IMR-90 (cell line): ENCODE measurements around the gene IFNA1. TPM values are rescaled to one million over a fixed set of nuclear protein-coding genes. Genes with fewer than 3 reads are reported as not detected.

ENCODE experiments used
- ATAC-seq: fragments of 200-7000 bp; cut with Tn5 transposase; 2 replicates; pipeline ENCODE4 v1.9.1; 2020; ENCODE audit warnings: low read depth, mild to moderate bottlenecking, moderate library complexity
- BruUV-seq: library from RNA; stranded (reverse); fragments of 400-500 nt; replicated peaks from 2 replicates; lab custom pipeline; 2021; lab: Mats Ljungman, UMichigan
- CTCF ChIA-PET: fragments of 300-600 bp; formaldehyde crosslinking; extraction: SDS; loops from one replicate; lab custom pipeline; 2021; ENCODE audit warnings: antibody characterized with exemption; lab: Yijun Ruan, JAX
- POLR2A ChIA-PET: fragments of 300-600 bp; sonication (Branson Sonifier 250); formaldehyde crosslinking; loops from one replicate; lab custom pipeline; 2022; ENCODE audit warnings: antibody characterized with exemption; ENCODE audit not compliant: unreplicated experiment; lab: Charles Lee
- DNase-seq: peaks from one replicate; pipeline ENCODE4 v3.0.0; 2013
- H2AFZ ChIP-seq: replicated peaks from 2 replicates; pipeline ENCODE3; 2013; ENCODE audit warnings: low read length, mild to moderate bottlenecking; ENCODE audit not compliant: poor library complexity
- H2AK5ac ChIP-seq: 2 replicates; pipeline ENCODE4 v1.6.1; 2013; ENCODE audit warnings: low read depth, low read length, inconsistent platforms
- H2AK9ac ChIP-seq: replicated peaks from 2 replicates; pipeline ENCODE3; 2013; ENCODE audit warnings: mild to moderate bottlenecking, low read depth, low read length, moderate library complexity; ENCODE audit not compliant: poor library complexity
- H2BK120ac ChIP-seq: 2 replicates; pipeline ENCODE4 v1.6.1; 2013; ENCODE audit warnings: low read depth, low read length, inconsistent platforms
- H2BK15ac ChIP-seq: 3 replicates; pipeline ENCODE4 v1.6.1; 2013; ENCODE audit warnings: low read depth, low read length, inconsistent platforms
- H2BK20ac ChIP-seq: 2 replicates; pipeline ENCODE4 v1.6.1; 2013; ENCODE audit warnings: low read depth, mild to moderate bottlenecking, inconsistent platforms, low read length, moderate library complexity
- H2BK5ac ChIP-seq: 2 replicates; pipeline ENCODE4 v1.6.1; 2013; ENCODE audit warnings: mild to moderate bottlenecking, low read depth, low read length, inconsistent platforms; ENCODE audit not compliant: poor library complexity, severe bottlenecking
- H3K14ac ChIP-seq: replicated peaks from 2 replicates; pipeline ENCODE4 v1.6.1; 2013; ENCODE audit warnings: low read depth, low read length, inconsistent platforms
- H3K18ac ChIP-seq: 2 replicates; pipeline ENCODE4 v1.6.1; 2013; ENCODE audit warnings: low read depth, low read length, control low read depth
- H3K23ac ChIP-seq: 2 replicates; pipeline ENCODE4 v1.6.1; 2013; ENCODE audit warnings: low read depth, low read length, inconsistent platforms
- H3K27ac ChIP-seq: 2 replicates; pipeline ENCODE4 v1.5.1; 2013; ENCODE audit warnings: mild to moderate bottlenecking, control low read depth, low read length; ENCODE audit not compliant: insufficient read depth
- H3K27me3 ChIP-seq: 2 replicates; pipeline ENCODE4 v1.6.1; 2013; ENCODE audit warnings: low read length; ENCODE audit not compliant: control insufficient read depth, insufficient read depth
- H3K36me3 ChIP-seq: 2 replicates; pipeline ENCODE4 v1.6.1; 2013; ENCODE audit warnings: low read length, mixed read lengths; ENCODE audit not compliant: control insufficient read depth, insufficient read depth
- H3K4ac ChIP-seq: 2 replicates; pipeline ENCODE4 v1.6.1; 2013; ENCODE audit warnings: low read depth, low read length, inconsistent platforms
- H3K4me1 ChIP-seq: 2 replicates; pipeline ENCODE4 v1.6.1; 2013; ENCODE audit warnings: low read length, mixed read lengths; ENCODE audit not compliant: control insufficient read depth, insufficient read depth
- H3K4me2 ChIP-seq: 2 replicates; pipeline ENCODE4 v1.6.1; 2013; ENCODE audit warnings: low read depth, mild to moderate bottlenecking, control low read depth, low read length, moderate library complexity
- H3K4me3 ChIP-seq: 2 replicates; pipeline ENCODE4 v1.5.1; 2013; ENCODE audit warnings: low read depth, mild to moderate bottlenecking, control low read depth, low read length, moderate library complexity; ENCODE audit not compliant: insufficient read depth
- H3K56ac ChIP-seq: 2 replicates; pipeline ENCODE4 v1.6.1; 2013; ENCODE audit warnings: low read length, inconsistent platforms; ENCODE audit not compliant: insufficient read depth; ENCODE audit errors: extremely low read depth
- H3K79me1 ChIP-seq, 2 experiments: 2 replicates each; pipeline ENCODE4 v1.6.1; 2013; ENCODE audit warnings: low read length in 2 of 2, inconsistent platforms in 1 of 2, low read depth in 1 of 2
- H3K9ac ChIP-seq: 2 replicates; pipeline ENCODE4 v1.6.1; 2013; ENCODE audit warnings: low read depth, low read length, control low read depth
- H3K9me1 ChIP-seq: 2 replicates; pipeline ENCODE4 v1.6.1; 2013; ENCODE audit warnings: low read length, inconsistent platforms; ENCODE audit not compliant: insufficient read depth
- H3K9me3 ChIP-seq: 2 replicates; pipeline ENCODE4 v1.6.1; 2013; ENCODE audit warnings: low read length; ENCODE audit not compliant: control insufficient read depth, insufficient read depth
- H4K20me1 ChIP-seq: 2 replicates; pipeline ENCODE4 v1.6.1; 2013; ENCODE audit warnings: low read length, inconsistent platforms; ENCODE audit not compliant: insufficient read depth
- H4K5ac ChIP-seq: 2 replicates; pipeline ENCODE4 v1.6.1; 2013; ENCODE audit warnings: mild to moderate bottlenecking, low read depth, low read length, control low read depth
- H4K8ac ChIP-seq, 2 experiments: 2 replicates each; pipeline ENCODE4 v1.6.1; 2013; ENCODE audit warnings: low read depth in 2 of 2, low read length in 2 of 2, control low read depth in 1 of 2, inconsistent platforms in 1 of 2
- H4K91ac ChIP-seq: 2 replicates; pipeline ENCODE4 v1.6.1; 2013; ENCODE audit warnings: low read depth, low read length, inconsistent platforms; ENCODE audit not compliant: insufficient read depth
- CEBPB ChIP-seq: IDR thresholded peaks from 2 replicates; pipeline ENCODE4 v1.6.1; 2012; ENCODE audit warnings: low read depth, low read length, improper control_type of control experiment
- CHD1 ChIP-seq: IDR thresholded peaks from 2 replicates; pipeline ENCODE4 v1.6.1; 2012; ENCODE audit warnings: low read depth, low read length, improper control_type of control experiment
- MAFK ChIP-seq: IDR thresholded peaks from 2 replicates; pipeline ENCODE4 v1.6.1; 2012; ENCODE audit warnings: low read depth, low read length, improper control_type of control experiment
- MXI1 ChIP-seq: IDR thresholded peaks from 2 replicates; pipeline ENCODE4 v1.6.1; 2012; ENCODE audit warnings: low read depth, mild to moderate bottlenecking, low read length, moderate library complexity, borderline replicate concordance
- POLR2A ChIP-seq: IDR thresholded peaks from 2 replicates; pipeline ENCODE4 v1.6.1; 2012; ENCODE audit warnings: mild to moderate bottlenecking, low read depth, low read length
- RAD21 ChIP-seq: IDR thresholded peaks from 2 replicates; pipeline ENCODE4 v1.6.1; 2012; ENCODE audit warnings: low read length, improper control_type of control experiment
- RFX5 ChIP-seq: IDR thresholded peaks from 2 replicates; pipeline ENCODE4 v1.8.0; 2012; ENCODE audit warnings: low read depth, mild to moderate bottlenecking, low read length, moderate library complexity
- WGBS, 2 experiments: methylation state at CpG; one replicate each; pipeline versions ENCODE4 v1.1.5 to v1.1.7; 2013; ENCODE audit warnings: missing lambda C conversion rate in 2 of 2; ENCODE audit not compliant: insufficient read length in 1 of 2; ENCODE audit errors: extremely low coverage in 2 of 2; 5-methylcytosine and 5-hydroxymethylcytosine counted together
- dilution Hi-C: fragments of 300-500 bp; cut with HindIII; formaldehyde crosslinking; loops from one replicate; pipeline ENCODE4 v1.14.3; 2018; ENCODE audit warnings: low sequenced_read_pairs; ENCODE audit not compliant: unreplicated experiment
- in situ Hi-C: fragments of 300-500 bp; cut with MboI; formaldehyde crosslinking; loops from 3 replicates; pipeline ENCODE4 v1.14.3; 2019; ENCODE audit warnings: low sequenced_read_pairs, inconsistent platforms, mixed read lengths
- intact Hi-C: fragments of 100-400 bp; cut with micrococcal nuclease; formaldehyde crosslinking; loops from 2 replicates; pipeline ENCODE4 v1.10.0; 2022
- polyA plus RNA-seq, 3 experiments: library from polyadenylated mRNA; depleted of rRNA; stranded (reverse); fragments of >200 nt; gene quantifications; 2 replicates each; pipeline ENCODE4 v1.2.3, GENCODE V29; 2012; ENCODE audit warnings: low replicate concordance in 1 of 3
- total RNA-seq: library from RNA; depleted of rRNA; stranded (reverse); fragments of >200 nt; gene quantifications from 2 replicates; pipeline ENCODE4 v1.2.3, GENCODE V29; 2012
- TF ChIP-seq, protein P1 (sequence below): fragments of 150-350 bp; IDR thresholded peaks from 2 replicates; pipeline ENCODE4 v1.6.1; 2017; ENCODE audit warnings: mild to moderate bottlenecking, antibody characterized with exemption, low read length, low read depth

IFNA1 gene
- total and polyA plus RNA-seq, 2 of the 4 experiments (the other 2 are of a cell fraction), result not detected

DNA sequence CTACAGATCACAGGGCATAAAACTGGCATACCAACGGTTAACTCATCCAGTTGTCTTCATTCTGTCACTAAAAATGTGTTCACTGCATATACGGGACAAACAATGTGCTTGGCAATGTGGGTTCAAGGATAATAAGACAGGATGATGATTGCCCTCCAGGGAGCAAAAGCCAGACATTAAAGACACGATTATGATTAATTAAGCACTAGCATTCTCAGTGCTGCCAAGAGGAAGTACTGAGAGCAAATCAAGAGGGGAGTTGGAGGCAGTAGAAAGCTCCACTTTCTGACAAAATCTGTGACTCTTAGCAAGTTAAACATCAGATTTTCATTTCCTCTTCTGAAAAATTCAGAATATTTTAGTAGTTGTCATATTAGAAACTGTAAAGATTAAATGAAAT, 40.3 kb upstream of the IFNA1 start:
- no peak overlapping the region for H2AFZ ChIP-seq
- intact Hi-C loops, result loop anchor here (5.0 kb wide), 1 partner anchor 148 kb away; no protein-coding TSS in a partner anchor
- dilution Hi-C loops, result no loop called here
- no peak overlapping the region for H3K14ac ChIP-seq
- H2AK5ac ChIP-seq, result no peak overlapping the region
- DNase-seq (no peak), ATAC-seq (no peak)
- in situ Hi-C loops, result no loop called here
- H3K27ac ChIP-seq, result no peak overlapping the region
- H2BK120ac ChIP-seq, result no peak overlapping the region
- no peaks in the 10 kb centered on the region for H3K36me3 ChIP-seq
- no peaks in the 10 kb centered on the region for H3K9me3 ChIP-seq
- H3K4me2 ChIP-seq, result no peak overlapping the region
- no peak overlapping the region for H2BK5ac ChIP-seq
- H3K4me1 ChIP-seq, result no peaks in the 10 kb centered on the region
- TF ChIP-seq CHD1 (no peak), POLR2A (no peak), CEBPB (no peak), MXI1 (no peak), RAD21 (no peak), MAFK (no peak), RFX5 (no peak)
- TF ChIP-seq, protein P1, sequence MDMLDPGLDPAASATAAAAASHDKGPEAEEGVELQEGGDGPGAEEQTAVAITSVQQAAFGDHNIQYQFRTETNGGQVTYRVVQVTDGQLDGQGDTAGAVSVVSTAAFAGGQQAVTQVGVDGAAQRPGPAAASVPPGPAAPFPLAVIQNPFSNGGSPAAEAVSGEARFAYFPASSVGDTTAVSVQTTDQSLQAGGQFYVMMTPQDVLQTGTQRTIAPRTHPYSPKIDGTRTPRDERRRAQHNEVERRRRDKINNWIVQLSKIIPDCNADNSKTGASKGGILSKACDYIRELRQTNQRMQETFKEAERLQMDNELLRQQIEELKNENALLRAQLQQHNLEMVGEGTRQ, result no peak
- H3K9ac ChIP-seq, result no peak overlapping the region
- H3K9me1 ChIP-seq, result no peaks in the 10 kb centered on the region
- no peak overlapping the region for H2BK15ac ChIP-seq
- BruUV-seq, result no TSS peak
- H3K18ac ChIP-seq, result no peak overlapping the region
- no peak overlapping the region for H3K4ac ChIP-seq
- no peak overlapping the region for H4K5ac ChIP-seq
- H4K91ac ChIP-seq, result no peak overlapping the region
- CTCF ChIA-PET, result no interaction called here
- H3K23ac ChIP-seq, result no peak overlapping the region
- H3K56ac ChIP-seq, result no peak overlapping the region
- peaks cover 43% of the 10 kb centered on the region for H3K27me3 ChIP-seq
- H4K20me1 ChIP-seq, result no peaks in the 10 kb centered on the region
- no peaks in the 10 kb centered on the region for H3K79me1 ChIP-seq
- WGBS, 2 experiments, result no CpG with 5 or more reads among the region's 3 CpGs
- H3K4me3 ChIP-seq, result no peak overlapping the region
- H2BK20ac ChIP-seq, result no peak overlapping the region
- H4K8ac ChIP-seq, result no peak overlapping the region
- POLR2A ChIA-PET, result no interaction called here
- no peak overlapping the region for H2AK9ac ChIP-seq
